ENCODE measurements around the gene GTF3C2.
A peak's percentile ranks its signal among the peaks of the same experiment; 100 is the strongest.
"Not testable (repeated sequence)": the region's sequence is repeated elsewhere in the genome, so short reads cannot be mapped to it uniquely, and the experiment has no call there.

GTF3C2 gene

GRCh38 chr2:27372937-27373336 lies 16.4 kb upstream of the GTF3C2 start:
- DNase-seq, result no peak

DNA sequence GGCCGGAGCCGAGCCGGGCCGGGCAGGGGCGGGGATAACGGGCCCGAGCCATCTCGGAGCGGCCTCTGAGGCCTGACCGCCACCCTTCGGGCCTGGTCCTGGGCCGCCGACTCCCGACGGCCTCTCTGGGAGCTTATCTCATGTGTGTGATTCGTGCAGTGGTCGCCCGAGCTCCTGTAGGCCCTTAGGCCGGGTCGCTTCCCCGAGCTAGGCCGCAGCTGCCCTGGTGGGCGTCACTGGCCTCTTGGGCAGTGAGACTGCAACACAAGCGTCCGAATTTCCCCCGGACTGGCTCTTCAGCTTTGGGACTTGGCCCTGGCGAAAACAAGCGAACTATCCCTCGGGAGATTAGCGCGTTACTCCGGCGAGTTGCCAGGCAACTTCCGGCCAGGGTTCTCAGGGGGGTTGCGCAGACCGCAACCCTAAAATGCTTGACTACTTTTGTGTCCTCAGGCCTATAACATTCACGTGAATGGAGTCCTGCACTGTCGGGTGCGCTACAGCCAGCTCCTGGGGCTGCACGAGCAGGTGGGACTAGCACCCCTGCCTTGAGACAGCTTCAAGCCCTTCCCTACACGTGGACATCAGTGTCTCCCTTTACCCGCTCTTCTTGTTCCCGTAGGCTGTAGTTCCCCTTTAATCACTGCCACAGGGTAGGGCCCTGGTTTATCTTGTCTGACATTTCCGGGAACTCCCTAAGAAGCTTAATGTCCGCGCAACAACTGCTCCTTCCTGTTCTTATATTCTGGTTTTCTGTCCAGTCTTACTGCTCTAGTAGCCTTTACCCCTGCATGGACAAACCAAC lies 14.5 kb upstream of the GTF3C2 start:
- peak; percentile 63 to 70 for DNase-seq

DNA sequence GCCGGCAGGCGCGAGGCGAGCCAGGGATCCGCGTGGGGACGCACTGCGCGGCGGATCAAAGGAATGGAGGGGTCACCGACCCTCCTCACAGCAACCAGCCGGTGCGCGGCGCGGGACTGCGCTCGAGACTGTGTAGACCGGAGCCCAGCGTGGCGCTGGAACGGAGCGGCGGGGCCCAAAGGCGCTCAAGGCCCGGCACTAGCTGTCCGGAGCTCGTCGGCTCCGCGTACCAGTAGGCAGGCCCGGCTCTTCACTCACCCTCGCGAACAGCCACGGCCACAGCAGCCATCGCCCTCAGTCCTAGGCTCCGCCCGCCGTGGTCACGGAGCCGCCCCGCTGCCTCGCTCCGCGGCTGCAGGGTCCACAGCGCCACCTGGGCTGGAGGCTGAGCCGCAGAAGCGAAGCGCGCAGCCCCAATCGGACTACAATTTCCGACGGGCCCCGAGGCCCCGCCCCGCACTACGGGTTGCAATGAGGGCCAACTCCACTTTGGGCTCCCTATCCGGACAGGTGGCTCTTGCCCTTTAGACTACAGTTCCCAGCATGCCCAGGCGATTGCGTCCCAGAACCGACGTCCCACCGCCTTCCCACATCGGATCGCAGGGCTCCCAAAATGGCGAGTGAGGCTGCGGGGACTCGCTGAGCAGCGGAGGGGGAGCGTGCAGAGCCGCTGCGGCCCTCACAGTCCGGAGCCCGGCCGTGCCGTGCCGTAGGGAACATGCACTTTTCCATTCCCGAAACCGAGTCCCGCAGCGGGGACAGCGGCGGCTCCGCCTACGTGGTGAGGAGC lies 13.7 kb upstream of the GTF3C2 start, which contains the start of the genes EIF2B4 and SNX17:
EIF2B4 (minus strand) TSS at position 313 of the 790 bp plus-strand sequence; CDS start at position 289, 24 bp downstream.
SNX17 (plus strand) TSS at position 591 of the 790 bp plus-strand sequence; CDS start at position 719, 128 bp downstream.
- DNase-seq, result peak; percentile 99 to 100

GRCh38 chr2:27369471-27370025 lies 13.0 kb upstream of the GTF3C2 start:
- no peak for DNase-seq

DNA sequence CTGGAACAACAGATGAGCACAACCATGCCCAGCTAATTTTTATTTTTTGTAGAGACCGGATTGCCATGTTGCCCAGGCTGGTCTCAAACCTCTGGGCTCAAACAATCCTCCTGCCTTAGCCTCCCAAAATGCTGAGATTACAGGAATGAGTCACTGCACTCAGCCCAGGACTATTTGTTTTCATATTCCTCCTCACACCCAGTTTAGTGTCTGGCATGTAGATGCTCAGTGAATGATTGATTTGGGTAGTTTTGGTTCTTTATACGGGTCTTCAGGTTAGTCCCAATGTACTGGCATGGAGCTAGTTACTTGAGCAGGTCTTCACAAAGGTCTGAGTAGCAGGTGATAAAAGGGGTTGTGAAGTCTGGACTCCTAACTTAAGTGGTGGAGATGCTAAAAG lies 7.4 kb upstream of the GTF3C2 start:
- no peak for DNase-seq

GRCh38 chr2:27362678-27363420 lies 6.3 kb upstream of the GTF3C2 start:
- DNase-seq, result no peak

DNA sequence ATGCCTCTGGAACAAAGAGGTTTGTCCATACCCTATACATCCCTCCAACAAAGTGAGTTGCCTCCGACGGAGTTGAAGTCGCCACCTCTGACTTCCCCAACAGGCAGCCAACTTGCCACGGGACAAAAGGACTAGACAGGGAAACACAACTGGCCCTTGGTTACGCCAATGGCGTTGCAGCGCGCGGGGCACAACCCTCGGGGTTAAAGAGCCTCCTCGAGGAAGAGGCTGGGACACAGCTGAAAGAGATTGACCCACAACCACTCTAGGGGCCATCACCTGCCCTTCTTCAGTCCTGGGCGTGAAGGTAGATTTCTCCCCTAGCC lies 545 bp downstream of the GTF3C2 start:
- no peak for DNase-seq

DNA sequence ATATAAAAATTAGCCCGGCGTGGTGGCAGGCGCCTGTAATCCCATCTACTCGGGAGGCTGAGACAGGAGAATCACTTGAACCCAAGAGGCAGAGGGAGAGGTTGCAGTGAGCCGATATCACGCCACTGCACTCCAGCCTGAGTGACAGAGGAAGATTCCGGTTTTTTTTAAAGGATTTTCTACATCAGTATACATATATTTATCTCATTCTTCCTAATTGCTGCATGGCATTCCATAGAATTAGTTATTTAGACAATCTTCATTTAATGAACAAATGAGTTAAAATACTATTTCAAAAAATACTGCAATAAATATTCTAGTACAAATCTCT lies 2.0 kb downstream of the GTF3C2 start:
- no peak for DNase-seq

- DNase-seq, result no peak
These were observed 2.6 kb downstream of the GTF3C2 start for GRCh38 chr2:27353762-27354596.

- not testable (repeated sequence) for DNase-seq
These were observed 3.2 kb downstream of the GTF3C2 start for GRCh38 chr2:27353386-27353761.

DNA sequence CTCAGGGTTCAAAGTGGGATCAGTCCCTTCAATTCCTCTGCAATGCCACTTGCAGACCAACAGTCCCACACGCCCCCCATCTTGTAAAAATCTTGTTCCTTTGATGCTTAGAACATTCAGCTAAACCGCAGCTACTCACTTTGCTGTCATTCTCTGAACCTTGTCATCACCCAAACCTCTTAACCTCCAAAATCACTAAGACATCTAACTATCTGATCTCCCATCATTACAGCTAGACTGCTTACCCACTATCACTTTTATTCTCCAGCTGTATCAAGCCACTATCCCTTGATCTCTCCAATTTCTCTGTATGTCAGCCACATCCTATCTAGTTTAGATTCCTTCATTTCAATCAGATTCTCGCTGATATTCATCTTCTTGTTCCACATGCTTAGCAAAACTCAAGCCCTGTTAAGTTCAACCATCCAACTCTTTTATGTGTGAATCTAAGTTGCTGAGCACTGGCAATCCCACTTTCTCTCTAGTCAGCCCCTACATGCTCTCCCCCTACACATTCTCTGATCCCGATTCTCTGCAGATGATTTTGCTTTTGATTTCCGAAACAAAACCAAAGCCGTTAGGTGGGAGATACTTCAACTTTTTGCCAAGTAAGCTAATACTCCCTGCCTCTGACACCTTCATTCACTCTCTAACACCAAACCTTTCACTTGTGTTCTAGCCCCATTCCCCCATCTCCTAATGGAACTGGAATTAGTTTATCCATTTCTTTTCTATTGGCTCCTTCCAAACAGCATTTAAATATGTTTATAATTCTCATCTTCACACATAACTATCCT lies 4.6 kb downstream of the GTF3C2 start:
- DNase-seq, result no peak

- DNase-seq, result no peak
These were observed 6.4 kb downstream of the GTF3C2 start for GRCh38 chr2:27350106-27350693.

- DNase-seq, result no peak
These were observed 8.9 kb downstream of the GTF3C2 start for GRCh38 chr2:27347641-27348040.

GRCh38 chr2:27336173-27336572 lies 20.4 kb downstream of the GTF3C2 start:
- DNase-seq, result no peak

DNA sequence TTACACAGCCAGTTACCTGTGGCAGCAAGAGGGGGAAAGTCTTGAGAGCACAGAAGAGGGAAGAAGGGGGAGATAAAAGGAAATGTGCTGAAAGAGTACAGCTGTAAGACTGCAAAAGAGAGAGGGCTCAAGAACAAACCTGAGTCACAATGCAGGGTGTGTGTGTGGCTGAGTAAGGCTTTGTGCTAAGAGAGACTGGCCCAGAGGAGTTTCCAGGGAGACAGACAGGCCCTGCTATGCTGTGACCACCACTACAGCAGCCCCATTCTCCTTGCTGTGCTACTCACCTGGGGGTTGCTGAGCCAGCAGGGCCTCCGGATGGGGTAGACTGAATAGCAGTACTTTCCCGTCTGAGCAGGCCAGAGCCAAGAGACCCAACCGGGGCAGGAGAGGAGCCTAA lies 21.3 kb downstream of the GTF3C2 start:
- no peak for DNase-seq

DNA sequence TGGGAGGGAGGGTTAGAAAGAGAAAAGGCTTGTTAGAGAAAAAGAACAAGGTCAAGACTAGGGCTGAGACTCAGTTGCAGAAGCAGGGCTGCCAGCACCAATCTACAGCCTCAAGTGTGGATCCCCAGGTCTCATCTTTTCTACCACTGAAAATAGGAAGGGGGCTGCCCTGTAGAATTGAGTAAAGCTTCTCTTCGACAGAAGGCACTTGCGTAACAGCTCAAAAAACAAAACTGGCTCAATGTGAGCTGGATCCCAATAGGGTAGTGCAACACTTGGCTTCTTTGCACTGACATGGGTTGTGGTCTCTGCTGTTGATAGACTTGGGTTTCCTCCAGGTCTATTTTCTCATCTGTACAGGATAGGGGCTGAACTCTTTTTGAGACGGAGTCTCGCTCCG lies 31.8 kb downstream of the GTF3C2 start:
- no peak for DNase-seq

GRCh38 chr2:27323596-27324285 lies 32.8 kb downstream of the GTF3C2 start:
- DNase-seq, result no peak

GRCh38 chr2:27322766-27323595 lies 33.6 kb downstream of the GTF3C2 start, which contains the start of gene MPV17:
Gene MPV17, minus strand, starts transcription at chr2:27323097. Its CDS starts 580 bp downstream, at chr2:27322517.
- peak; percentile 89 to 93 for DNase-seq

DNA sequence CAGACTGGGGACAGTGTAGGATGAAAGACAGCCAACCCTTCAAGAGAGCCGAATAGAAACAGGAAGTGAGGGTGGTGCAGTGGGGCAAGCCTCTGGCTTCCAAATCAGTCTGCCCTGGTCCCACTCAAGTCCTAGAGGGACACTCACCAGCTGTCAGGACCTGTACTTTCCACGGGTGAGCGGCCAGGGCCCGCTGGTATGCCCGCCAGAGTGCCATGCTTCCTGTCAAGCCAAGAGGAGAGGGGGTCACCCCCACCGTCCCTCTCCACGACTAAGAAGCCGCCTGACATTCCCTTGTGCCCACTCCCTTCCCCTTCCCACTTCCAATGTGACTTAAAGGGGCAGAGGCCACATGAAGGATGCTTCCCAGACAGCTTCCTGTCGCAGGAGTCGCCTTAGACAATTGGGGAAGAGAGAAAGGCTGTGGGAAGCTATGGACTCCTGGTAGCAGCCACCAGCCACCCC lies 34.2 kb downstream of the GTF3C2 start:
- peak; percentile 35 to 41 for DNase-seq

Measured in activated T-cell treated with anti-CD3 and anti-CD28 coated beads, Interleukin-2, amount 50 U/mL, for 48 hours (primary cell).